ENCODE measurements around the gene CDK16.

The CDK16 gene

DNA sequence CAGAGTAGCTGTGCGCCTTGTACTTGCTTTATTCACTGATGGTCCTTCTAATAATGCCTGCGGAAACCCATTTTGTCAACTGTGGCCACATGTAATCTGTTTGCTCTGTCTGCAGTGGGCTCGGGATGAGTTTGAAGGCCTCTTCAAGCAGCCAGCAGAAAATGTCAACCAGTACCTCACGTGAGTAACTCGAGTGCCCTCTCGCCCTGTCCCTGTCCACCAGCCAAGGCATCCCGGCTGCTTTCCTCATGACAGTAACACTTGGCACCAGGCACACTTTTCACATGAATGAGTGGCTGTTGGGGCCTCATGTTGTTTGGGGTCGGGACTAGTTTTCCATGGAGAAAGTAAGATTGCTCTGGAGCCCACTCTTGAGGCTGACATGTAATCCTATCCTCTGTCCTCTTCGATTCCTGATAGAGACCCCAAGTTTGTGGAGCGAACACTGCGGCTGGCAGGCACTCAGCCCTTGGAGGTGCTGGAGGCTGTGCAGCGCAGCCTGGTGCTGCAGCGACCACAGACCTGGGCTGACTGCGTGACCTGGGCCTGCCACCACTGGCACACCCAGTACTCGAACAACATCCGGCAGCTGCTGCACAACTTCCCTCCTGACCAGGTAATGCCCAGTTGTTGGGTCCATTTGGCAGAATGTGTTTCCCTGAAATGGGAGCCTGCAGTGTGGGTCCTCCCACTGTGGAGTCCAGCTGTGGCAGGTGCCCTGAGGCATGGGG, 8.8 kb upstream of the CDK16 start:
- no peak for DNase-seq

DNA sequence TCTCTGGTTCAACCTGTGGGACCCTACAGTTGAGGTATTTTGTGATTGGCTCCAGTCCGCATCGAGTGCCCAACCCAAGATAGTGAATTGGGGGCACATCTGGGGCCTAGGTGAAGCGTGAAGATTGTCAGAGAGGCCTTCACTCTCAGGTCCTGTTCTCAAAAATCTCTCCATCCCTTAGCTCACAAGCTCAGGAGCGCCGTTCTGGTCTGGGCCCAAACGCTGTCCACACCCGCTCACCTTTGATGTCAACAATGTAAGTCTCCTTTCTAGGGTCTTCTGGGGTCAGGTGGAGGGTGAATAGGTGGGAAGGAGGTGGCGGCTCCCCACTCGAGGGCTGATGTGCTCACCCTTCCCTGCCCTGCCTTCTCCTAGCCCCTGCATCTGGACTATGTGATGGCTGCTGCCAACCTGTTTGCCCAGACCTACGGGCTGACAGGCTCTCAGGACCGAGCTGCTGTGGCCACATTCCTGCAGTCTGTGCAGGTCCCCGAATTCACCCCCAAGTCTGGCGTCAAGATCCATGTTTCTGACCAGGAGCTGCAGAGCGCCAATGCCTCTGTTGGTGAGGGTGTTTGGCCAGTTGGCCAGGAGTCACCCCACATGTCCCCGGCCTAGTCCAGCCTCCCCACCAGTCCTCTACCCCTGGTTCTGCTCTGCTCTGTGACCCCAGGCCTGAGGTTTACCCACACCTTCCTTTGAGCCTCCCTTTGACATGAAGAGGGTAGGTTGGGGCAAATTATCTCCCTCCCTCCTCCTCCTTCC, 7.6 kb upstream of the CDK16 start:
- DNase-seq, result no peak

DNA sequence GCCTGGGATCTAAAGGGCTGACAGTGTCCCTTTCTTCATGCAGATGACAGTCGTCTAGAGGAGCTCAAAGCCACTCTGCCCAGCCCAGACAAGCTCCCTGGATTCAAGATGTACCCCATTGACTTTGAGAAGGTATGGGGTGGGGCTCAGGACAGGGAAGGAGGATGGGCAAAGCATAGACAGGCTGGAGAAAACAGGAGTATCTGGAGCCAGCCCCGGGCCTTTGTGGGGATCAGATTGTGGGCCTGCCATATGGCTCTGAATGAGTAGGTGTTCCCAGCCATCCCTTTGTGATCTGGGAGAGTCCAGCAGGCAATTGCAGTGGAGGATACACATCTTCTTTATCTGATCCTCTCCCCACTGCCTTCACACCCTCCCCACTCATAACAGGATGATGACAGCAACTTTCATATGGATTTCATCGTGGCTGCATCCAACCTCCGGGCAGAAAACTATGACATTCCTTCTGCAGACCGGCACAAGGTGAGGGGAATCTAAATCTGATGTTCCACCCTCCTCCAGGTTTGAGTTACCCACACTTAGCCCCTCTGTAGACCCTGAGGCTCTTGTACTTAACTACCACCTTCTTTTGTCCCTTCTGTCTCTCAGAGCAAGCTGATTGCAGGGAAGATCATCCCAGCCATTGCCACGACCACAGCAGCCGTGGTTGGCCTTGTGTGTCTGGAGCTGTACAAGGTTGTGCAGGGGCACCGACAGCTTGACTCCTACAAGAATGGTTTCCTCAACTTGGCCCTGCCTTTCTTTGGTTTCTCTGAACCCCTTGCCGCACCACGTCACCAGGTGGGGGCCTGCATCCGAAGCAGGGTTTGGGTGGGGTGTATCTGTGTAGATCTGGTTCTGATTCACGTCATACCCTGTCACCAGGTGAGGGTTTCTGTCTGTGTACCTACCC, 5.8 kb upstream of the CDK16 start:
- no peak for DNase-seq

DNA sequence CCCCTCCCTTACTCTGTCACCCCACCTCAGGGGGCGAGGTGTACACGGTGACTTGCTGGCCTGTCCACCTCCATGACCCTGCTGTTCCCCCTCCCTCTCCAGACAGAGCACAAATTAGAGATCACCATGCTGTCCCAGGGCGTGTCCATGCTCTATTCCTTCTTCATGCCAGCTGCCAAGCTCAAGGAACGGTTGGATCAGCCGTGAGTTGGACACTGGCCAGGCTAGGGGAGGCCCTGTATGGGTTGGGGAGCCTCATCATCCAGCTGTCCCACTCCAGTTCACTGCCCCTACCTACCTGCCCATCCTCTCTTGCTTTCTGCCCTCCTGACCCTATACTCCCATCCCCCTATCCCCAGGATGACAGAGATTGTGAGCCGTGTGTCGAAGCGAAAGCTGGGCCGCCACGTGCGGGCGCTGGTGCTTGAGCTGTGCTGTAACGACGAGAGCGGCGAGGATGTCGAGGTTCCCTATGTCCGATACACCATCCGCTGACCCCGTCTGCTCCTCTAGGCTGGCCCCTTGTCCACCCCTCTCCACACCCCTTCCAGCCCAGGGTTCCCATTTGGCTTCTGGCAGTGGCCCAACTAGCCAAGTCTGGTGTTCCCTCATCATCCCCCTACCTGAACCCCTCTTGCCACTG, 3.9 kb upstream of the CDK16 start:
- no peak for DNase-seq

- no peak for DNase-seq
These were observed 3.1 kb upstream of the CDK16 start for GRCh38 chrX:47215291-47215900.

- no peak for DNase-seq
These were observed 2.0 kb upstream of the CDK16 start for GRCh38 chrX:47216393-47216925.

DNA sequence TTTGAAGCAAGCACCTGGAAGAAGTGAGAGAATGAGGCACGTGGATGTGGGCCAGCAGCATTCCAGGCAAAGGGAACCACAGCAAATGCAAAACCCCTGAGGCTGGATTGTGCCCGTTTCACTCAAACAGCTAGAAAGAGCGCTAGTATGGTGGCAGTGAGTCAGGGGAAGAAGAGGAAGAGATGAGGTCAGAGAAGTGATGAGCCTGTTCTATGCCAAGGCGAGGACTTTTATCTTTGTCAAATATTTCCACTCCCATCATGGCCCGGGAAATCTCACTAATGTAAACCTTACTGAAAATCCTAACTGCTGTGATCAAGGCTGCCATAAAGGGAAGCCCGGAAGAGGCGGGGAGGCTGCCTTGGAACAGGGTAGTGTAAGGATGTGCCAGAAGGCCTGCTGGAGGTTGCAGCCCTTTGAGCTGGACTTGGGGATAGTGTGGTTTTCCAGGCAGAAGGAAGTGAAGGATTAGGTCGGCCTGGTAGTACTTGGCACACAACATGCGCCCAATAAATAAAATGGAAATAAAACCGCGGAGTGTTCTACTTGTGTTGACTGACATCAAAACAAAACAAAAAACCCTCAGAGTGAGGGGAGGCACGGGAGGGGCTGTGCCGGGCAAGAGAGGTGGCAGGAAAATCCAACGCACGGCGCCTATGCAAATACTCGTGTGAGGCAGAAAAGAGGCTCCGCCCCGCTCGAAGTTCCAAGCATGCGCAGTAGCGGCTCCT, 1.2 kb upstream of the CDK16 start:
- DNase-seq, result no peak

- peak; percentile 93 for DNase-seq
These were observed 615 bp upstream of the CDK16 start for GRCh38 chrX:47217852-47218279.

DNA sequence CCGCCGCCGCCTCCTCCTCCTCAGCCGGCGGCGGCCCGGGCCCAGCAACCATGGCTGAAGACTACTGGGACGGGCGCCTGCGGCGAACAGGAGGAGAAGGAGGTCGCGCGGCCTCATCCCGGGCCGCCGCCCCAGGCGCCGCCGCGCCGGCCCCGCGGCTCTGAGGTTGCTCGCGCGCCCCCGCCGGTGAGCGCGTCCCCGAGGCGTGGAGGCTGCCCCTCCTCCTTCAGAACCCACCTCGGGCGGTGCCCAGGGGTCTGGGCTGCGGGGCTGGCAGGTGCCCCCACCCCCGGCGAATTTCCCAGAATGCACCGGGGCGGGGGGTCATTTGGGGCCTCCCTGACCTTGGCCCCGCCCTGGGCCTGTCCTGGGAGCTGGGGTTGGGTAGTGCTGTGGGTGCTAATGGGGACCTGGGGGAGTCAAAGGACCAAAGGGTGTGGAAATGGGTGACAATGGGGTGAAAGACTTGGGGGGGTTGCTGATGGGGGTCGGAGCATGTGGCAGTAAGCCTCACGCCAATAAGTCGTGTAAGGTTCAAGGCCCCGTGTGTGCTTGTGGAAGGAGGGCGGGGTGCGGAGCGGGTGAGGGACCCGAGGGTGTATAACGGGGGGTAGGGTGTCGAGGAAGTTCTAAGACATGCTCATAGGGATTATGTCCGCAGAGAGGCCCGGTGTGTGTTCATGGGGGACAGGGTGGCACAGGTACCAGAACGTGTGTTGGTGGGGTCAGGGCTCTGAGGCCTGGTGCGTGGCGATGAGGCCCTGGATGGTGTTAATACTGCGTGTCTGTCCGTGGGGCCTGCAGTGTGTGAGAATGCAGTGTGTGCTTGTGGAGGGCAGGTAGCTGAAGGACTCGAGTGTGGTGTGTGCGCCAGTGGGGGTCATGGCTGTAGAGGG, 687 bp downstream of the CDK16 start:
- no peak for DNase-seq

DNA sequence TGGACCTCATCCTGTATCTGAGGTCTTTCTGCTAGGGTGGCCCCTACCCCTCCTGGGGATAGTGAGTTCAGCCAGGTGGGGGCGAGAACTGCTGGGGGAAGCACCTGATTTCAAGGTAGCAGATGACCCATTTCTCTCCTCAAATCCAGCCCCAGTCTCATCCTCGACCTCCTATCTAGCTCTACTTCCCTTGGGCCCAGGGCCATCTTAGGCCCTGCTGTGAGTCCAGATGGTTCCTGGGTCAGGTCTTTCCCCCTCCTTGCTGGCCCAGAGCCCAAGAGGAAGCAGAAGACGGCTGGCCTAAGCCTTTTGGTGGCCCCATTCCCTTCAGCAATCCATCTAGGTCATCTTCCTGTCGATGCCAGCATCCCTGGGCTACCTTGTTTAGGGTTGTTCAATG, 3.3 kb downstream of the CDK16 start:
- DNase-seq, result no peak

DNA sequence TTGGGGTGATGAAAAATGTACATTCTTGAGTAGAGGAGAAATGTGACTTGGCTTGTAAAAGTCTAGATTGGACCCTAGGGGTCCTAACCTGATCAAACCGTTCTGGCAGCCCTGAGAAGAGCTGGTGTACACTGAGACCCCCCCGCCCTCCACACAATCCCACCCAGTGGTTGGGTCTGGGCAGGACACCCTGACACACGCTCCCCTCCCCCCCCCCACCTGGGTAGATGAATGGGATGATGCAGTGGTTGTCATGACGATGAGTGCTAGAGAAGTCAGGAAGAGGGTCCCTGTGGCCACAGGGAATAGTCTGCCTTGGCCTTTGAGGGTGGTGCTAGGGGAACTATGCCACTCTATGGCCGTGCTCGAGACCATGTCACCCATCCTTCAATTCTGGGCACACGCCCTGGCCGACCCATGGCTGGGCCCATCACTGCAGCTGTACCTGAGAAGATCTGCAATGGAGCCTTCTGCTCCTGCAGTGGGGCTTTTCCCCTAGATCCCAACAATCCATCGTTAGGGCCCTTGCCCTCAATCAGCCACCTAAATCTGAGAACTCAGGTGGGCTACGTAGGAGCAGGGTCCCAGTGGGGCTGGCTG, 4.4 kb downstream of the CDK16 start:
- no peak for DNase-seq

DNA sequence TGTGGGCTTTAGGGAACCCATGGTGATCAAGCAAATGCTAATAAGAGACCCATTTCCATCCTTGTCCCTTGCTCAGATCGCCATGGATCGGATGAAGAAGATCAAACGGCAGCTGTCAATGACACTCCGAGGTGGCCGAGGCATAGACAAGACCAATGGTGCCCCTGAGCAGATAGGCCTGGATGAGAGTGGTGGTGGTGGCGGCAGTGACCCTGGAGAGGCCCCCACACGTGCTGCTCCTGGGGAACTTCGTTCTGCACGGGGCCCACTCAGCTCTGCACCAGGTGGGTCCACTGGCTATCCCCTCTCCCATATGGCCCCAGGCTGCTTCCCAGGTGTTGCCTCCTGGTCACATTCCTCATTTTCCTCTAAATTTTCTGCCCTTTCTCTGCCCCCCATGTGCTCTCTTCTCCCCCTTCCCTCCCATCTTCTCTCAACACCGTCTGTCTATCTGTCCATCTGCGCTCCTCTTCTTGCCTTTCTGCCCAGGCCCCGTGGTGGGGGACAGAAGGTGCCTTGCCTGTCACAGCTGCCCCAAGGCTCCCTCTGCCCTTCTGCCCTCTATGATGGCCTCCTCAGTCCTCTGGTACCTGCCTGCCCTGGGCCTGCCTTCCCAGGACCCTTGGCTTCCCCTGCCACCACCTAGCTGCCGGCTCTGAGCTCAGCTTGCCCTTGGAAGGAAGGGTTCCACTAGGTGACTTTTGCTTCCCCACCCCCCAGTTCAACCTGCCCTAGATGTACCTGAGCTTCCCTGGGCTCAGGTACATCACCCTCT, 5.2 kb downstream of the CDK16 start:
- DNase-seq, result no peak

DNA sequence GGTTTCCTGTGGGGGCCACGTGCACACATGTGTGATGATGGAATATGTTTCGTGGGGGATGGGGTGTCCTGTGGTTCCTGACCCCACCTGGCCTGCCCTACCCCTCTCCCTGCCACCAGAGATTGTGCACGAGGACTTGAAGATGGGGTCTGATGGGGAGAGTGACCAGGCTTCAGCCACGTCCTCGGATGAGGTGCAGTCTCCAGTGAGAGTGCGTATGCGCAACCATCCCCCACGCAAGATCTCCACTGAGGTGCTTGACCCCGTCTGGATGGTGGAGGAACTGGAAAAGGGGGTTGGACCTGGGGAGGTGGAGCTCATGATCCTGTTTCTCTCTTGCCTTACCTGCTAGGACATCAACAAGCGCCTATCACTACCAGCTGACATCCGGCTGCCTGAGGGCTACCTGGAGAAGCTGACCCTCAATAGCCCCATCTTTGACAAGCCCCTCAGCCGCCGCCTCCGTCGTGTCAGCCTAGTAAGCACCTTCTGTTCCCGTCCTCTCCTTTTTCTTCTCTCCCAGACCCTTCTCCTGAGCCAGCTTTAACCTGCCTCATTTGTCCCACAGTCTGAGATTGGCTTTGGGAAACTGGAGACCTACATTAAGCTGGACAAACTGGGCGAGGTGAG, 5.9 kb downstream of the CDK16 start:
- DNase-seq, result no peak

- DNase-seq, result no peak
These were observed 6.4 kb downstream of the CDK16 start for GRCh38 chrX:47224896-47225290.

- no peak for DNase-seq
These were observed 7.6 kb downstream of the CDK16 start for GRCh38 chrX:47226071-47226470.

- DNase-seq, result no peak
These were observed 8.3 kb downstream of the CDK16 start for GRCh38 chrX:47226531-47227333.

- no peak for DNase-seq
These were observed 8.8 kb downstream of the CDK16 start for GRCh38 chrX:47227334-47227583.

Measured in right forelimb (tissue), 1 donor.